Activated CD4-positive, alpha-beta T cell treated with anti-CD3 and anti-CD28 coated beads, Interleukin-2, Interleukin-4, amounts not matched to agents 100 ng/mL and 50 ng/mL, durations not matched to agents 16 hours and 8 hours (primary cell): Measurements from ENCODE around the gene SI.
"Not testable (repeated sequence)": the region's sequence is repeated elsewhere in the genome, so short reads cannot be mapped to it uniquely, and the experiment has no call there.

Experiments used
- DNase-seq: peaks from one replicate; pipeline ENCODE4 v3.0.0-alpha.2; 2020; ENCODE audit warnings: low spot score

SI gene

GRCh38 chr3:165078293-165078692 lies at the start of gene SI:
Gene SI (minus strand): TSS chr3:165078496. CDS start chr3:165076012, 2,484 bp downstream.
- DNase-seq: no peak

- DNase-seq: no peak
These were observed 47.5 kb upstream of the SI start for GRCh38 chr3:165125836-165126235.

GRCh38 chr3:165111401-165111800 lies 33.1 kb upstream of the SI start:
- no peak for DNase-seq

GRCh38 chr3:165103616-165104015 lies 25.3 kb upstream of the SI start:
- no peak for DNase-seq

GRCh38 chr3:165082650-165083049 lies 4.4 kb upstream of the SI start:
- DNase-seq: no peak

- DNase-seq: no peak
These were observed 2.9 kb upstream of the SI start for GRCh38 chr3:165081183-165081582.

- DNase-seq: no peak
These were observed 2.6 kb downstream of the SI start for GRCh38 chr3:165075695-165076094.

GRCh38 chr3:165070682-165071081 lies 7.6 kb downstream of the SI start:
- DNase-seq: no peak

GRCh38 chr3:165056510-165056909 lies 21.8 kb downstream of the SI start:
- no peak for DNase-seq

- DNase-seq: no peak
These were observed 38.1 kb downstream of the SI start for GRCh38 chr3:165040186-165040585.

- no peak for DNase-seq
These were observed 66.7 kb downstream of the SI start for GRCh38 chr3:165011557-165011956.

GRCh38 chr3:164984947-164985346 lies 93.3 kb downstream of the SI start:
- DNase-seq: no peak

- DNase-seq: no peak
These were observed 115.7 kb downstream of the SI start for GRCh38 chr3:164962610-164963009.

GRCh38 chr3:164952966-164953365 lies 125.3 kb downstream of the SI start:
- DNase-seq: no peak

GRCh38 chr3:164951403-164951802 lies 126.9 kb downstream of the SI start:
- DNase-seq: not testable (repeated sequence)

- DNase-seq: no peak
These were observed 137.6 kb downstream of the SI start for GRCh38 chr3:164940745-164941144.

- DNase-seq: no peak
These were observed 148.7 kb downstream of the SI start for GRCh38 chr3:164929642-164930041.
